ENCODE results near the gene RPS14.
A peak's percentile ranks its signal among the peaks of the same experiment; 100 is the strongest.
"Not testable (repeated sequence)": the region's sequence is repeated elsewhere in the genome, so short reads cannot be mapped to it uniquely, and the experiment has no call there.

The RPS14 gene

DNA sequence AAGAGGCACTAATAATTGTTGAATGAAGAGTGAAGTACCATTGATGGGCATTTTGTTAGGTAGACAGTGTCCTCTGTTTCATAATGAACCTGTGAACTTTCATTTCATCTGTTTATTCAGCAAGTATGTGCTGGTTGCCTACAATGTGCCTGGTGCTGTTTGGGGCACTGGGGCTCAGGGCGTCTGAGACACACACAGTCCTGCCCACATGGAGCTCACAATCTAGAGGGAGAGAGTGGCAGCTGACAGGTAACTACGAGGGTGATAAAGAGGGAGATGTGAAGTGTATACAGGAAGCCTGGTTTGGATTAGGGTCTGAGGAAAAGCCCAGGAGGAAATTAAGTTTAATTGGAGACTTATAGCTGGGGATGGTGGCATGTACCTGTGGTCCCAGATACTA, 29.9 kb upstream of the RPS14 start:
- peaks cover 4% of the 10 kb centered on the region for H3K79me2 ChIP-seq (ENCODE audit: control insufficient read depth, insufficient read depth, low read length, poor library complexity)
- H2AFZ ChIP-seq (ENCODE audit: insufficient read depth, low read length, poor library complexity) = no peak overlapping the region
- peaks cover 19 to 31% of the 10 kb centered on the region in 2 experiments for H3K4me1 ChIP-seq (ENCODE audit: control insufficient read depth in 1 of 2, insufficient read depth in 2 of 2, low read length in 2 of 2)
- H3K14ac ChIP-seq (ENCODE audit: low read length) = peak overlapping the region; percentile 49
- peak overlapping the region; percentile 81 for H4K91ac ChIP-seq (ENCODE audit: low read depth, low read length)
- no peak overlapping the region for H3K27ac ChIP-seq (ENCODE audit: low read depth, low read length)
- H3K9me3 ChIP-seq (ENCODE audit: insufficient read depth, low read depth, low read length) = no peaks in the 10 kb centered on the region
- DNase-seq = no peak
- H4K8ac ChIP-seq (ENCODE audit: low read depth, low read length) = peak overlapping the region; percentile 48
- no peaks in the 10 kb centered on the region for H3K36me3 ChIP-seq (ENCODE audit: control insufficient read depth in 1 of 2, insufficient read depth in 2 of 2, low read length in 2 of 2)
- H3K27me3 ChIP-seq (ENCODE audit: insufficient read depth, low read length) = no peaks in the 10 kb centered on the region
- H2AK5ac ChIP-seq (ENCODE audit: low read length) = peak overlapping the region; percentile 93
- H3K79me1 ChIP-seq (ENCODE audit: low read length) = peaks cover 30% of the 10 kb centered on the region
- WGBS (ENCODE audit: extremely low coverage, insufficient coverage, insufficient read length) = no CpG with 5 or more reads among the region's 2 CpGs
- H2BK12ac ChIP-seq (ENCODE audit: low read length) = peak overlapping the region; percentile 99
- H3K4me3 ChIP-seq (ENCODE audit: low read depth, low read length) = no peak overlapping the region
- no peak overlapping the region for H4K12ac ChIP-seq (ENCODE audit: low read depth, low read length)
- H3K23ac ChIP-seq (ENCODE audit: low read length) = no peak overlapping the region
- peak overlapping the region; percentile 16 for H2BK5ac ChIP-seq (ENCODE audit: low read depth, low read length, poor library complexity)
- no peak overlapping the region for H3K4me2 ChIP-seq (ENCODE audit: low read length)
- peak overlapping the region; percentile 77 for H2BK120ac ChIP-seq (ENCODE audit: insufficient read depth, low read length, poor library complexity)
- no peak overlapping the region for H3K9ac ChIP-seq (ENCODE audit: low read length)
- H3K4ac ChIP-seq (ENCODE audit: low read depth, low read length) = no peak overlapping the region
- no peak overlapping the region for H3K18ac ChIP-seq (ENCODE audit: low read length)

DNA sequence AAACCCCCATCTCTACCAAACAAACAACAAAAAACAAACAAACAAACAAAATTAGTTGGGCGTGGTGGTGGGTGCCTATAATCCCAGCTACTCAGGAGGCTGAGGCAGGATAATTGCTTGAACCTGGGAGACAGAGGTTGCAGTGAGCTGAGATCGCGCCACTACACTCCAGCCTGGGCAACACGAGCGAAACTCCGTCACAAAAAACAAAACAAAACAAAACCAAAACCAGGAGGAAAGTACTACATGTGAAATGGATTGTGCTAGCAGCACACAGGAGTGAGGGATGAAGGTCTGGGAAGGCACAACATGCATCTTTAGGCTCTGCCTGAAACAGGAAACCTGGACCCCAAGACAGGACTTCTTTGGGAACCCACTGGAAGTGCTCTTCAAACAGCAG, 27.0 kb upstream of the RPS14 start:
- not testable (repeated sequence) for H3K4me3 ChIP-seq (ENCODE audit: low read depth, low read length); H3K36me3 ChIP-seq (ENCODE audit: control insufficient read depth in 1 of 2, insufficient read depth in 2 of 2, low read length in 2 of 2); H3K9me3 ChIP-seq (ENCODE audit: insufficient read depth, low read depth, low read length); H4K12ac ChIP-seq (ENCODE audit: low read depth, low read length); H3K9ac ChIP-seq (ENCODE audit: low read length); H3K27ac ChIP-seq (ENCODE audit: low read depth, low read length); DNase-seq; H3K23ac ChIP-seq (ENCODE audit: low read length); H3K27me3 ChIP-seq (ENCODE audit: insufficient read depth, low read length); H3K4me2 ChIP-seq (ENCODE audit: low read length)
- Histone ChIP-seq H3K18ac (ENCODE audit: low read length) (peak overlapping the region; percentile 80), H2BK120ac (ENCODE audit: insufficient read depth, low read length, poor library complexity) (peak overlapping the region; percentile 55), H4K91ac (ENCODE audit: low read depth, low read length) (peak overlapping the region; percentile 95), H3K79me1 (ENCODE audit: low read length) (peaks cover 36% of the 10 kb centered on the region), H2AFZ (ENCODE audit: insufficient read depth, low read length, poor library complexity) (peak overlapping the region; percentile 3), H3K14ac (ENCODE audit: low read length) (peak overlapping the region; percentile 52), H3K4me1 (ENCODE audit: control insufficient read depth in 1 of 2, insufficient read depth in 2 of 2, low read length in 2 of 2) (peaks cover 24 to 33% of the 10 kb centered on the region in 2 experiments), H2BK5ac (ENCODE audit: low read depth, low read length, poor library complexity) (peak overlapping the region; percentile 22), H3K4ac (ENCODE audit: low read depth, low read length) (peak overlapping the region; percentile 22), H4K8ac (ENCODE audit: low read depth, low read length) (peak overlapping the region; percentile 66), H2AK5ac (ENCODE audit: low read length) (peak overlapping the region; percentile 71), H2BK12ac (ENCODE audit: low read length) (peak overlapping the region; percentile 64), H3K79me2 (ENCODE audit: control insufficient read depth, insufficient read depth, low read length, poor library complexity) (peaks cover 10% of the 10 kb centered on the region)
- no CpG with 5 or more reads among the region's 6 CpGs for WGBS (ENCODE audit: extremely low coverage, insufficient coverage, insufficient read length)

DNA sequence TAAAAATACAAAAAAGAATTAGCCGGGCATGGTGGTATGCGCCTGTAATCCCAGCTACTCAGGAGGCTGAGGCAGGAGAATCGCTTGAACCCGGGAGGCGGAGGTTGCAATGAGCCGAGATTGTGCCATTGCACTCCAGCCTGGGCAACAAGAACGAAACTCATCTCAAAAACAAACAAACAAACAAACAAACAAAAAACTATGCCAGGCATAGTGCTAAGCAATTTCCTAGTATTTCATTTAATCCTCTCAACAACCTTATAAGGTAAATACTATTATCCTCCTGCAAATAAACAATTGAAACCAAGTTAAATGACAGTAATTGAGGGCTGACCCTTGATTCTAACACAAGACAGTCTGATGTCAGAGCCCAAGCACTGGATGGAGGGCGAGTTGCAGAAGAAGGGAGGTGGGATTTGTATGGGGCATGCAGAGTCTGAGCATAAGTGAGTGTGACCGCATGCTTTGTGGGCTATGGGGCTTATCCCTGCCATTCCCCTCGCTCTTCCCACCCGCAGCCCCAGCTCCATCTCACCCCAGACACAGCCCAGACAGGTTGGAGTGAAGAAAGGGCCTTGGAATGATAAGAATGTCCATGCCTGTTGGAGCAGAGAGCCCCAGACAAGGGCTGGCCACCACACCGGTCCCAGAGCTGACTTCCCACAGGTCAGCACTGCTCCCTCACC, 24.3 kb upstream of the RPS14 start:
- H2AFZ ChIP-seq (ENCODE audit: insufficient read depth, low read length, poor library complexity) = no peak overlapping the region
- peak overlapping the region; percentile 74 for H2BK120ac ChIP-seq (ENCODE audit: insufficient read depth, low read length, poor library complexity)
- no peak overlapping the region for H3K9ac ChIP-seq (ENCODE audit: low read length)
- H2BK12ac ChIP-seq (ENCODE audit: low read length) = no peak overlapping the region
- H3K36me3 ChIP-seq (ENCODE audit: control insufficient read depth in 1 of 2, insufficient read depth in 2 of 2, low read length in 2 of 2) = no peaks in the 10 kb centered on the region
- peak overlapping the region; percentile 90 for H4K91ac ChIP-seq (ENCODE audit: low read depth, low read length)
- H2AK5ac ChIP-seq (ENCODE audit: low read length) = no peak overlapping the region
- no peak overlapping the region for H3K4me2 ChIP-seq (ENCODE audit: low read length)
- H2BK5ac ChIP-seq (ENCODE audit: low read depth, low read length, poor library complexity) = peak overlapping the region; percentile 98
- no peak overlapping the region for H3K23ac ChIP-seq (ENCODE audit: low read length)
- no peak overlapping the region for H4K12ac ChIP-seq (ENCODE audit: low read depth, low read length)
- no CpG with 5 or more reads among the region's 12 CpGs for WGBS (ENCODE audit: extremely low coverage, insufficient coverage, insufficient read length)
- H3K79me2 ChIP-seq (ENCODE audit: control insufficient read depth, insufficient read depth, low read length, poor library complexity) = peaks cover 9% of the 10 kb centered on the region
- H4K8ac ChIP-seq (ENCODE audit: low read depth, low read length) = no peak overlapping the region
- H3K27ac ChIP-seq (ENCODE audit: low read depth, low read length) = peak overlapping the region; percentile 100
- H3K4me1 ChIP-seq (ENCODE audit: control insufficient read depth in 1 of 2, insufficient read depth in 2 of 2, low read length in 2 of 2) = peaks cover 24 to 37% of the 10 kb centered on the region in 2 experiments
- H3K4me3 ChIP-seq (ENCODE audit: low read depth, low read length) = no peak overlapping the region
- H3K27me3 ChIP-seq (ENCODE audit: insufficient read depth, low read length) = no peaks in the 10 kb centered on the region
- peaks cover 42% of the 10 kb centered on the region for H3K79me1 ChIP-seq (ENCODE audit: low read length)
- no peak overlapping the region for H3K18ac ChIP-seq (ENCODE audit: low read length)
- H3K4ac ChIP-seq (ENCODE audit: low read depth, low read length) = no peak overlapping the region
- peak; percentile 97 to 98 for DNase-seq
- no peaks in the 10 kb centered on the region for H3K9me3 ChIP-seq (ENCODE audit: insufficient read depth, low read depth, low read length)
- peak overlapping the region; percentile 60 for H3K14ac ChIP-seq (ENCODE audit: low read length)

GRCh38 chr5:150469718-150470469, 20.4 kb upstream of the RPS14 start:
- H3K4me2 ChIP-seq (ENCODE audit: low read length) = no peak overlapping the region
- H3K4me3 ChIP-seq (ENCODE audit: low read depth, low read length) = no peak overlapping the region
- no peak overlapping the region for H3K9ac ChIP-seq (ENCODE audit: low read length)
- no CpG with 5 or more reads among the region's 6 CpGs for WGBS (ENCODE audit: extremely low coverage, insufficient coverage, insufficient read length)
- no peak overlapping the region for H3K23ac ChIP-seq (ENCODE audit: low read length)
- no peak overlapping the region for H2BK12ac ChIP-seq (ENCODE audit: low read length)
- no peak overlapping the region for H2AFZ ChIP-seq (ENCODE audit: insufficient read depth, low read length, poor library complexity)
- no peak overlapping the region for H3K18ac ChIP-seq (ENCODE audit: low read length)
- H2AK5ac ChIP-seq (ENCODE audit: low read length) = no peak overlapping the region
- peak overlapping the region; percentile 87 for H3K27ac ChIP-seq (ENCODE audit: low read depth, low read length)
- peak overlapping the region; percentile 38 for H3K4ac ChIP-seq (ENCODE audit: low read depth, low read length)
- peaks cover 47% of the 10 kb centered on the region for H3K79me1 ChIP-seq (ENCODE audit: low read length)
- peak; percentile 85 to 91 for DNase-seq
- H3K4me1 ChIP-seq (ENCODE audit: control insufficient read depth in 1 of 2, insufficient read depth in 2 of 2, low read length in 2 of 2) = peaks cover 19 to 40% of the 10 kb centered on the region in 2 experiments
- H3K79me2 ChIP-seq (ENCODE audit: control insufficient read depth, insufficient read depth, low read length, poor library complexity) = peaks cover 6% of the 10 kb centered on the region
- peak overlapping the region; percentile 57 for H2BK120ac ChIP-seq (ENCODE audit: insufficient read depth, low read length, poor library complexity)
- no peaks in the 10 kb centered on the region for H3K27me3 ChIP-seq (ENCODE audit: insufficient read depth, low read length)
- no peak overlapping the region for H4K12ac ChIP-seq (ENCODE audit: low read depth, low read length)
- H4K91ac ChIP-seq (ENCODE audit: low read depth, low read length) = peak overlapping the region; percentile 67
- H3K36me3 ChIP-seq (ENCODE audit: control insufficient read depth in 1 of 2, insufficient read depth in 2 of 2, low read length in 2 of 2) = no peaks in the 10 kb centered on the region
- H4K8ac ChIP-seq (ENCODE audit: low read depth, low read length) = no peak overlapping the region
- H3K9me3 ChIP-seq (ENCODE audit: insufficient read depth, low read depth, low read length) = no peaks in the 10 kb centered on the region
- H2BK5ac ChIP-seq (ENCODE audit: low read depth, low read length, poor library complexity) = peak overlapping the region; percentile 79
- H3K14ac ChIP-seq (ENCODE audit: low read length) = no peak overlapping the region

Measured in trophoblast cell (in vitro differentiated cells and primary cell).